ENCODE results near the gene CSK. TPM values are rescaled to one million over a fixed set of nuclear protein-coding genes. Genes with fewer than 3 reads are reported as not detected.

Gene CSK
- total and polyA plus RNA-seq, 2 of the 8 experiments (the other 6 are each of a cell fraction or from before 2014, with no cell fraction given) = 13.7 to 50.2 TPM

DNA sequence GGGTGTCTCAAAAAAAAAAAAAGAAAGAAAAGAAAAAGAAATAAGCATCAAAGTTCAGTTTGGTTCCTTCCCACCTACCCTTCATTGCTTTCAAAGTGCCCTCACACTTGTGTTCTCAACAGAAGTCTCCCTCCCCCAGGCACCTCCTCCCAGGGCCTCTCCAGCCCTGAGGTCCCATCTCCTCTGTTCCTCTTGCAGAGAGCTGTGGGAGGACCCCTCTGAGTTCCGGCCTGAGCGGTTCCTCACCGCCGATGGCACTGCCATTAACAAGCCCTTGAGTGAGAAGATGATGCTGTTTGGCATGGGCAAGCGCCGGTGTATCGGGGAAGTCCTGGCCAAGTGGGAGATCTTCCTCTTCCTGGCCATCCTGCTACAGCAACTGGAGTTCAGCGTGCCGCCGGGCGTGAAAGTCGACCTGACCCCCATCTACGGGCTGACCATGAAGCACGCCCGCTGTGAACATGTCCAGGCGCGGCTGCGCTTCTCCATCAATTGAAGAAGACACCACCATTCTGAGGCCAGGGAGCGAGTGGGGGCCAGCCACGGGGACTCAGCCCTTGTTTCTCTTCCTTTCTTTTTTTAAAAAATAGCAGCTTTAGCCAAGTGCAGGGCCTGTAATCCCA, 27.2 kb upstream of the CSK start:
- Histone ChIP-seq H2AFZ (ENCODE audit: low read length) (no peak overlapping the region), H3K4me1 (replicated peaks in 1 of 4; ENCODE audit: control insufficient read depth in 3 of 4, insufficient read depth in 4 of 4, low read length in 3 of 4) (peaks cover 0 to 4% (median 0%) of the 10 kb centered on the region in 4 experiments; a peak in 2 of 7 replicates), H2BK120ac (replicated peaks; ENCODE audit: low read depth, low read length) (no peak overlapping the region), H3K9me3 (ENCODE audit: insufficient read depth in 2 of 2, low read depth in 1 of 2, low read length in 1 of 2) (no peaks in the 10 kb centered on the region), H3K27ac (ENCODE audit: low read depth, low read length) (no peak overlapping the region), H2BK20ac (ENCODE audit: low read length) (no peak overlapping the region), H2BK12ac (ENCODE audit: low read depth, low read length) (no peak overlapping the region), H3K9ac (replicated peaks in 1 of 4; ENCODE audit: extremely low read depth in 1 of 4, low read depth in 3 of 4, low read length in 3 of 4) (no peak overlapping the region), H3K36me3 (ENCODE audit: control insufficient read depth in 2 of 4, insufficient read depth in 4 of 4, low read length in 3 of 4) (no peaks in the 10 kb centered on the region), H3K79me1 (ENCODE audit: low read depth, low read length) (no peaks in the 10 kb centered on the region), H3K4me2 (ENCODE audit: insufficient read depth in 1 of 2, low read depth in 2 of 2, low read length in 2 of 2) (no peak overlapping the region), H3K27me3 (replicated peaks in 1 of 4; ENCODE audit: control insufficient read depth in 3 of 4, extremely low read depth in 1 of 4, insufficient read depth in 3 of 4, low read length in 3 of 4) (no peaks in the 10 kb centered on the region; a peak in 1 of 7 replicates), H2AK5ac (ENCODE audit: low read depth, low read length) (no peak overlapping the region), H3K56ac (replicated peaks; ENCODE audit: insufficient read length, low read depth, low read length) (no peak overlapping the region), H2BK5ac (ENCODE audit: low read depth, low read length) (no peak overlapping the region), H3K23ac (ENCODE audit: insufficient read length) (no peak overlapping the region), H4K5ac (ENCODE audit: insufficient read length, low read depth, low read length) (no peak overlapping the region), H3K4me3 (ENCODE audit: extremely low read depth in 1 of 4, insufficient read depth in 2 of 4, low read depth in 3 of 4, low read length in 4 of 4) (no peak overlapping the region), H3K14ac (ENCODE audit: insufficient read length) (no peak overlapping the region), H3K18ac (ENCODE audit: extremely low read depth, low read length) (no peak overlapping the region), H4K8ac (ENCODE audit: extremely low read depth, insufficient read depth, low read length) (peak overlapping the region; percentile 76; the same call in 1 of the 2 replicates), H4K91ac (replicated peaks; ENCODE audit: insufficient read length, low read length) (no peak overlapping the region), H3K79me2 (ENCODE audit: control insufficient read depth in 1 of 2, insufficient read depth in 2 of 2, low read length in 2 of 2) (no peaks in the 10 kb centered on the region), H3K23me2 (ENCODE audit: low read depth, low read length) (no peaks in the 10 kb centered on the region; the same call in 1 of the 2 replicates), H3K4ac (replicated peaks; ENCODE audit: insufficient read length, low read depth, low read length) (no peak overlapping the region), H4K20me1 (replicated peaks in 1 of 2; ENCODE audit: control insufficient read depth in 1 of 2, insufficient read depth in 2 of 2, low read length in 2 of 2) (no peaks in the 10 kb centered on the region), H2BK15ac (ENCODE audit: low read length) (no peak overlapping the region)
- POLR2A ChIA-PET (ENCODE audit: partially characterized antibody) = interaction anchor here (0.5 to 1.2 kb wide), 3 partner anchors 28 to 186 kb away, joined by 3 to 5 read pairs (median 4); partner anchors contain the start of gene CYP1A1
- DNase-seq (ENCODE audit: low read depth in 1 of 2, low spot score in 2 of 2) (no peak), FAIRE-seq (no peak)
- CTCF ChIA-PET (ENCODE audit: partially characterized antibody) = interaction anchor here (0.6 to 53.7 kb wide), 4 partner anchors 10 to 129 kb away, joined by 3 to 1439 read pairs (median 36); partner anchors contain the start of gene CLK3
- WGBS, 2 experiments (ENCODE audit: extremely low coverage in 1 of 2, insufficient coverage in 1 of 2, insufficient read length in 1 of 2, insufficient replicate concordance in 2 of 2, low coverage in 1 of 2, low lambda C conversion rate in 2 of 2, missing lambda C conversion rate in 1 of 2) = 94% methylated on average over 18 of the region's 20 CpGs; no CpG with 5 or more reads in 1 of the 2 experiments
- TF ChIP-seq TEAD4 (IDR thresholded peaks at IDR 0.05; ENCODE audit: low read depth, low read length) = no peak
- no peak for TF ChIP-seq GABPA (IDR thresholded peaks at IDR 0.05; ENCODE audit: borderline replicate concordance, insufficient read depth, low read length)
- TF ChIP-seq, protein P1, sequence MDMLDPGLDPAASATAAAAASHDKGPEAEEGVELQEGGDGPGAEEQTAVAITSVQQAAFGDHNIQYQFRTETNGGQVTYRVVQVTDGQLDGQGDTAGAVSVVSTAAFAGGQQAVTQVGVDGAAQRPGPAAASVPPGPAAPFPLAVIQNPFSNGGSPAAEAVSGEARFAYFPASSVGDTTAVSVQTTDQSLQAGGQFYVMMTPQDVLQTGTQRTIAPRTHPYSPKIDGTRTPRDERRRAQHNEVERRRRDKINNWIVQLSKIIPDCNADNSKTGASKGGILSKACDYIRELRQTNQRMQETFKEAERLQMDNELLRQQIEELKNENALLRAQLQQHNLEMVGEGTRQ (IDR thresholded peaks at IDR 0.05; ENCODE audit: low read length) = no peak
- TF ChIP-seq SIRT6 (IDR thresholded peaks at IDR 0.05; ENCODE audit: low read length) = no peak
- TF ChIP-seq ZNF274 (IDR thresholded peaks at IDR 0.05; ENCODE audit: borderline replicate concordance, extremely low read depth, low read length) = no peak
- no peak for TF ChIP-seq RBBP5 (IDR thresholded peaks at IDR 0.05; ENCODE audit: borderline replicate concordance, low read depth, low read length)
- TF ChIP-seq, protein P2, sequence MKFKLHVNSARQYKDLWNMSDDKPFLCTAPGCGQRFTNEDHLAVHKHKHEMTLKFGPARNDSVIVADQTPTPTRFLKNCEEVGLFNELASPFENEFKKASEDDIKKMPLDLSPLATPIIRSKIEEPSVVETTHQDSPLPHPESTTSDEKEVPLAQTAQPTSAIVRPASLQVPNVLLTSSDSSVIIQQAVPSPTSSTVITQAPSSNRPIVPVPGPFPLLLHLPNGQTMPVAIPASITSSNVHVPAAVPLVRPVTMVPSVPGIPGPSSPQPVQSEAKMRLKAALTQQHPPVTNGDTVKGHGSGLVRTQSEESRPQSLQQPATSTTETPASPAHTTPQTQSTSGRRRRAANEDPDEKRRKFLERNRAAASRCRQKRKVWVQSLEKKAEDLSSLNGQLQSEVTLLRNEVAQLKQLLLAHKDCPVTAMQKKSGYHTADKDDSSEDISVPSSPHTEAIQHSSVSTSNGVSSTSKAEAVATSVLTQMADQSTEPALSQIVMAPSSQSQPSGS (IDR thresholded peaks at IDR 0.05; ENCODE audit: low read length) = no peak
- TF ChIP-seq EGR1 (IDR thresholded peaks at IDR 0.05; ENCODE audit: borderline replicate concordance, low read depth, low read length) = no peak
- no peak for TF ChIP-seq EZH2 (IDR thresholded peaks at IDR 0.05; ENCODE audit: low read depth, low read length, severe bottlenecking)
- TF ChIP-seq JUN (IDR thresholded peaks at IDR 0.05; ENCODE audit: low read depth, low read length) = no peak
